Measurements from ENCODE around the gene TMPRSS6.

The TMPRSS6 gene

DNA sequence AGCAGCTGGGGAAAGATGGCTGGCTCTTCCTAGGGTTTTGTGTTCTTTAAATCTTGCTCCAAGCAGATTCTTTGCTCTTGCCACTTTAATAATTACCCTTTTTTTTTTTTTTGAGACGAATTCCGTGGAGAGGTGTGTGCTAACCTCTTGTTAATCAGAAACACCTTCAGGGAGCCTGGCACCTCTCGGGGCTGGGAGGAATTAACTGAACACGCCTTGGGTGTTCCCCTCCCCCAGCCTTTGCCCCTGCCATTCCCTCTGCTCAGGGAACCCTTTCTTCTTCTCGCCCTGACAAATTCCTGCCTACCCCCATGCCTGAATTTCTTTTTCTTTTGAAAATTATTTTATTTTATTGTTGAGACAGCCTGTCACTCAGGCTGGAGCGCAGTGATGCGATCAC, 17.5 kb downstream of the TMPRSS6 start:
- no peak for DNase-seq (ENCODE audit: low spot score)
- TF ChIP-seq, protein P1, sequence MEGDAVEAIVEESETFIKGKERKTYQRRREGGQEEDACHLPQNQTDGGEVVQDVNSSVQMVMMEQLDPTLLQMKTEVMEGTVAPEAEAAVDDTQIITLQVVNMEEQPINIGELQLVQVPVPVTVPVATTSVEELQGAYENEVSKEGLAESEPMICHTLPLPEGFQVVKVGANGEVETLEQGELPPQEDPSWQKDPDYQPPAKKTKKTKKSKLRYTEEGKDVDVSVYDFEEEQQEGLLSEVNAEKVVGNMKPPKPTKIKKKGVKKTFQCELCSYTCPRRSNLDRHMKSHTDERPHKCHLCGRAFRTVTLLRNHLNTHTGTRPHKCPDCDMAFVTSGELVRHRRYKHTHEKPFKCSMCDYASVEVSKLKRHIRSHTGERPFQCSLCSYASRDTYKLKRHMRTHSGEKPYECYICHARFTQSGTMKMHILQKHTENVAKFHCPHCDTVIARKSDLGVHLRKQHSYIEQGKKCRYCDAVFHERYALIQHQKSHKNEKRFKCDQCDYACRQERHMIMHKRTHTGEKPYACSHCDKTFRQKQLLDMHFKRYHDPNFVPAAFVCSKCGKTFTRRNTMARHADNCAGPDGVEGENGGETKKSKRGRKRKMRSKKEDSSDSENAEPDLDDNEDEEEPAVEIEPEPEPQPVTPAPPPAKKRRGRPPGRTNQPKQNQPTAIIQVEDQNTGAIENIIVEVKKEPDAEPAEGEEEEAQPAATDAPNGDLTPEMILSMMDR (IDR thresholded peaks at IDR 0.05; ENCODE audit: borderline replicate concordance, control extremely low read depth, extremely low read depth, insufficient read depth, missing control alignments): no peak
- in situ Hi-C loops (cut with MboI; ENCODE audit: low sequenced_read_pairs, unreplicated experiment): no loop called here

DNA sequence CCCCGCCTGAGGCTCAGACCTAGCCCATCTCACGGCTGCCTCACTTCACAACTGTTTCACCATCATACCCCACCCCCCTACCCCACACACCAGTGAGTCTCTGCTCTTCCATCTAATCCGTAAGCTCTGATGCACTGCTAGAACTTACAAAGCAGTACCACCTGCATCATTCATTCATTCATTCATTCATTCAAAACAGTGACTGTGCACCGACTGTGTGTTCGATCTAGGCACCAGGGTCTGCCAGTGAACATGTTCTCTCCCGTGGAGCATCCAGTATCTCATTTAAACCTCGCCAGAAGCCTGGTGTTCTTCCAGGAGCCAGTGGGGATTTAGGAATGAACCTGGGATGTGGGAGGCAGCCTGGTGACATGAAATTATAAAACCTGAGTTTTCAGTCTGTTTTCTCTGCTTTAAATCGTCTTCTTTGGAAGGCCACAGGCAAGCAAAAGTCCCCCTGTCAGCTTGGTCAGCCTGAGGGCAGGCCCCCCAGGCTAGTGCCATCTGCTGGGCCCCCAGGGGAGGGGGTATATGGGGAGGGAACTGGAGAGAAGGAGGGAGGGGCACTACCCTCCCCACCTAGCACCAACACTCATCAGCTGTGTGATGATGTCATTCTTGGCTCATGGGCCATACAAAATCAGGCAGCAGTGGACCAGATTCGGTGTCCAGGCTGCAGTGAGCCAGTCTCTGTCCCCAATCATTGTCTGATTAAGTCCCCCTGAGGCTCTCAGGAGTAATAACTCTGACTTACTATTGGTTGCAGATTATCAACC, 18.4 kb downstream of the TMPRSS6 start:
- in situ Hi-C loops (cut with MboI; ENCODE audit: low sequenced_read_pairs, unreplicated experiment): no loop called here
- DNase-seq (ENCODE audit: low spot score): no peak
- TF ChIP-seq, protein P1 (IDR thresholded peaks at IDR 0.05; ENCODE audit: borderline replicate concordance, control extremely low read depth, extremely low read depth, insufficient read depth, missing control alignments): no peak

DNA sequence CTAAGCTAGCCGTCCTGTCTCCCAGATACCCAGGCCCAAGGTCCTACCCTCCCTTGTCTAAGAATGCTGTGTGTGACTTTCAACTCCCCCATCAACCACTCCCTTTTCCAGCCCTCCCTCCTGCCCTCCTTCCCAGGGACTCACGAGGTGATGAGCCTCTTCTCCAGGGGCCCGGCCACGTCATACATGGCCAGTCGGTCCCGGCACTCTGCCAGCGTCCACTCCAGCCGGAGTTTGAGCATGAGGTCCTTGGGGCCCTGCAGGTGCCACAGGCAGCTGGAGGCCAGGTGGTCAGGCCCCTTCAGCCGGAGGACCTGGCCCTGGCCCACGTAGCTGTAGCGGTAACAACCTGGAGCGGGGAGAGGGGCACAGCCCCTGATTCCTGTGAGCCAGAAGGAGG, 20.1 kb downstream of the TMPRSS6 start:
- TF ChIP-seq, protein P1 (IDR thresholded peaks at IDR 0.05; ENCODE audit: borderline replicate concordance, control extremely low read depth, extremely low read depth, insufficient read depth, missing control alignments): no peak
- in situ Hi-C loops (cut with MboI; ENCODE audit: low sequenced_read_pairs, unreplicated experiment): loop anchor here (10.0 kb wide), 1 partner anchor 105 kb away; no protein-coding TSS in a partner anchor
- no peak for DNase-seq (ENCODE audit: low spot score)

DNA sequence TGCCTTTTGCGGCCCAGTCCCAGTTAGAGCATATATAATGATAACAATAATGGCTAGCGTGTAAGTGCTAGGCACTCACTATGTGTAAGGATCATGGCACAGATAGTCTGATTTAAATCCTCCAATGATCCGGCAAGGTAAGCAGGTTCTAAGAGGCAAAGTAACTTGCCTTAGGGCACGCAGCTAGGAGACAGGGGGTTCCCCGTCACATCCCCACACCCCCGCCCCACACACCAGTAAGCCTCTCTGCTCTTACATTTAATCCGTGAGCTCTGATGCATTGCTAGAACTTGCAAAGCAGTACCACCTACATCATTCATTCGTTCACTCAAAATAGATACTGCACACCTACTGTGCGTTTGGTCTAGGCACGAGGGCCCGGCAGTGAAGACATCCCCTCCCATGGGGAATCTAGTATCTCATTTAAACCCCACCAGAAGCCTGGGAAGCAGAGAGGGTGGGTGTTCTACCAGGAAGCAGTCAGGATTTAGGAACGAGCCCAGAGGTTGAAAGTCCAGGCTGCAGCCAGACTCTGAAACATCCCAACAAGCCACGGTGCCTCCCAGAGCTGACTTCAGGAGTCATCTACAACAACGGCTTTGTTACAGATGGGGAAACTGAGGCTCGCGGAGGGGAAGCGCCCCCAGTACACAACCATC, 20.6 kb downstream of the TMPRSS6 start:
- in situ Hi-C loops (cut with MboI; ENCODE audit: low sequenced_read_pairs, unreplicated experiment): loop anchor here (10.0 kb wide), 1 partner anchor 106 kb away; no protein-coding TSS in a partner anchor
- DNase-seq (ENCODE audit: low spot score): peak; percentile 63
- TF ChIP-seq, protein P1 (IDR thresholded peaks at IDR 0.05; ENCODE audit: borderline replicate concordance, control extremely low read depth, extremely low read depth, insufficient read depth, missing control alignments): no peak

DNA sequence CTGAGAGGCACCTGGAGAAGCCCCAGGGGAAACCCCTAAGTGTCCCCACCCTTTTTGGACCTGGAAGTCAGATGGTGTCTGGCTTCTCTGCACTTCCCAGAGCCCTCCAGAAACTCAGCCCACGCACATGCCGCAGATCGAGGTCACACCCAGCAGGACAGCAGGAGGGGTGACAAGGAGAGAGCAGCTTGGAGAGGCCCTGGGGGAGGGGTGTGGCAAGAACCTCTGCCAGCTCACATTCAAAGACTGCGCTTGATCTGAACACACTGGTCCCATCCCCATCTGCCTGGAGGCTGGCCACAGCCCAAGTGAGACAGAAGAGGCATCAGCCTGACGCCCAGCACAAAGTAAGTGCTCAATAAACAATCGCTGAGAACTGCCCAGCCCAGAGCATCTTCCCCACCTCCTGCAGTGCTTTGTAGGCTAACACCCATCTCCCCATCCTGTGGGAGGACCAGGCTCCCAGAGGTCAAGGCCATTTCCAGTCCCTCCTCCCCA, 21.4 kb downstream of the TMPRSS6 start:
- TF ChIP-seq, protein P1 (IDR thresholded peaks at IDR 0.05; ENCODE audit: borderline replicate concordance, control extremely low read depth, extremely low read depth, insufficient read depth, missing control alignments): no peak
- DNase-seq (ENCODE audit: low spot score): no peak
- in situ Hi-C loops (cut with MboI; ENCODE audit: low sequenced_read_pairs, unreplicated experiment): loop anchor here (10.0 kb wide), 1 partner anchor 107 kb away; no protein-coding TSS in a partner anchor

DNA sequence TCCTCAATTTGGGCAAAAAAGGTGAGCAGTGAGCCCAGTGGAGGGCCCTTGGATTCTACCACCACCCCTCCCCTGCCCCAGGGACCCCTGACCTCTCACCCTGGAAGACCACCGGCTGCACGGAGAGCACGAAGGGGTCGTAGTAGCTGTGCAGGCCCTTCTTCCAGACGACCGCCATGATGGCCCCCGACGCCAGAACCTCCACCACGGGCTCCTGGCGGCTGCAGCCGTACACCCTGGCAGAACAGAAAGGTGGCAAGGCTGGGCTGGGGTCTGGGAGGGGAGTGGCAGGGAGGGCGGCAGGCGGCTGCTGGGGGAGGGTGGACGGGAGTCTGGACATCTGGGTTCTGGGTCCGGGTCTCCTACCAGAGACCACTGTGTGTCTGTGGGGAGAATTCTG, 23.3 kb downstream of the TMPRSS6 start:
- no peak for DNase-seq (ENCODE audit: low spot score)
- TF ChIP-seq, protein P1 (IDR thresholded peaks at IDR 0.05; ENCODE audit: borderline replicate concordance, control extremely low read depth, extremely low read depth, insufficient read depth, missing control alignments): no peak
- in situ Hi-C loops (cut with MboI; ENCODE audit: low sequenced_read_pairs, unreplicated experiment): loop anchor here (10.0 kb wide), 1 partner anchor 109 kb away; no protein-coding TSS in a partner anchor

All from GM13976 (cell line).